Fibroblast of villous mesenchyme (primary cell): ENCODE results near the gene TEX28. TPM values are rescaled to one million over a fixed set of nuclear protein-coding genes. Genes with fewer than 3 reads are reported as not detected.

Source experiments
- DNase-seq: peaks from one replicate; pipeline ENCODE4 v3.0.0-alpha.2; 2010; ENCODE audit warnings: low read depth
- H3K4me3 ChIP-seq: 2 replicates; pipeline ENCODE4 v1.5.1; 2011; ENCODE audit warnings: low read depth, mild to moderate bottlenecking, low read length
- total RNA-seq: library from RNA; depleted of rRNA; stranded (reverse); fragments of >200 nt; gene quantifications from 2 replicates; pipeline ENCODE4 v1.2.3, GENCODE V29; 2012
- TF ChIP-seq, protein P1 (sequence below): IDR thresholded peaks from 2 replicates; pipeline ENCODE4 v1.5.1; 2012; ENCODE audit warnings: low read depth, mild to moderate bottlenecking, low read length; ENCODE audit not compliant: insufficient read depth

TEX28 gene
- total RNA-seq, 1 donor: not detected

DNA sequence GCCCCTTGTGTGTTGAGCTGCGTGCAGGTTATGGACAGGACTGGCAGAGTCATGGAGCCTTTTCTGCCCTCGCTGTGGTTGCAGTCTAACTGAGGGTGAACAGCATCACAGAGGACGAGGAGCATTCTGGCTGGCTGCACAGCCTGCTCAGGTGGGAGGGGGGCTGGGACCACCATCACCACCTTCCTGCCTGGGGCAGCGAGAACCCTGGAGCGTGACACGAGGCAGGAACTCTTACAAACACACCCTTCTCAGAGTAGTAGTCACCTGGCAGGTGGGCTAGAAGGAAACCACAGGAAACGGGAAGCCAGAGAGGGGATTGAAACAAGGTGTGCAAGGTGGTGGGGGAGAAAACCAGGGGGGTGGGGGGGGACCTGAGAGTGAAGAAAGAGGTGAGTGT, 26.2 kb upstream of the TEX28 start:
- TF ChIP-seq, protein P1, sequence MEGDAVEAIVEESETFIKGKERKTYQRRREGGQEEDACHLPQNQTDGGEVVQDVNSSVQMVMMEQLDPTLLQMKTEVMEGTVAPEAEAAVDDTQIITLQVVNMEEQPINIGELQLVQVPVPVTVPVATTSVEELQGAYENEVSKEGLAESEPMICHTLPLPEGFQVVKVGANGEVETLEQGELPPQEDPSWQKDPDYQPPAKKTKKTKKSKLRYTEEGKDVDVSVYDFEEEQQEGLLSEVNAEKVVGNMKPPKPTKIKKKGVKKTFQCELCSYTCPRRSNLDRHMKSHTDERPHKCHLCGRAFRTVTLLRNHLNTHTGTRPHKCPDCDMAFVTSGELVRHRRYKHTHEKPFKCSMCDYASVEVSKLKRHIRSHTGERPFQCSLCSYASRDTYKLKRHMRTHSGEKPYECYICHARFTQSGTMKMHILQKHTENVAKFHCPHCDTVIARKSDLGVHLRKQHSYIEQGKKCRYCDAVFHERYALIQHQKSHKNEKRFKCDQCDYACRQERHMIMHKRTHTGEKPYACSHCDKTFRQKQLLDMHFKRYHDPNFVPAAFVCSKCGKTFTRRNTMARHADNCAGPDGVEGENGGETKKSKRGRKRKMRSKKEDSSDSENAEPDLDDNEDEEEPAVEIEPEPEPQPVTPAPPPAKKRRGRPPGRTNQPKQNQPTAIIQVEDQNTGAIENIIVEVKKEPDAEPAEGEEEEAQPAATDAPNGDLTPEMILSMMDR: no peak
- no peak for DNase-seq
- no peak overlapping the region for H3K4me3 ChIP-seq

DNA sequence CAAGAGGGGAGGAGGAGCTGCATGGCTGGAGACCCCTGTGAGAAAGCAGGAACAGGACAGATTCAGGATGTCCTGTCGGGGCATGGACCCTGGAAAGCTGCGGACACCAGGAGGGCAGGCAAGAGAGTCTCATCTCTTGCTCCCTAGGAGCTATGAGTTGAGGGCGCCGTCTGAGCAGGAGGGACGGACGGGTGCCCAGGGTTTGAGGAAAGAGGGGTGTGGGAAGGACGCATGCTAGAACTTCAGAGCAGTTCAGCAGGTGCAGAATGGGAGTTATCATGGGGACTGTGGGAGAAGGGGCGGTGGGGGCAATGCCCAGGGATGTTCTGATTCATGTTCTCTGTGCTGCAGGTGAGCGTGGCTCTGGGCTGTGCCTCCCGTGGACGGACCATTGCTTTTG, 25.5 kb upstream of the TEX28 start:
- no peak overlapping the region for H3K4me3 ChIP-seq
- TF ChIP-seq, protein P1: no peak
- no peak for DNase-seq

DNA sequence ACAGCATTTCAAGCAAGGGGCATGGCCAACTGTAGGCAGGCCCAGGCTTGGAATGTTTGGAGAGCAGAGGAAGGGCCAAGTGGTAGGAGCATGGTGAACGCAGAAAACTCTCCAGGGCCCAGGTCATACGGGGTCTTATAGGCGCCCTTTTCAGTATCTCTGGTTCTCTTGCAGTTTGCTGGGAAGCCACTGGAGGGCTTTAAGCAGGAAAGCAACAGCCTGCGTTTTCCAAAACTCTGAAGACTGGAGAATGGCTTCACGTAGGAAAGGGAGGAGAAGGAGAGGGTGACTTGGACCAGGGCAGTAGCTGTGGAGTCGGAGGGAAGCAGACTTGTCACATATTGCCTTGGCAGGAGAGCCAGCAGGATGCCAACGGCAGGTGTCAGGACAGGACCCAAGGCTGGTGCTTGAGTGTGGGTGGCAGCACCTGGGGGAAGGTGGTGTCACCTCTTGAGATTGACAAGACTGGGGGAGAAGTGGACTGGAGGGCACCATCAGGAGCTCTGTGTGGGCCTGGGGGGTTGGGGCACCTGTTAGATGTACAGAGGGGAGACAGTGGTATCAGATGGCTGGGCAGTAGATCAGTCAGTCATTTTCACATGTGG, 22.6 kb upstream of the TEX28 start:
- no peak overlapping the region for H3K4me3 ChIP-seq
- peak; percentile 18 for DNase-seq
- TF ChIP-seq, protein P1: peak; percentile 55

DNA sequence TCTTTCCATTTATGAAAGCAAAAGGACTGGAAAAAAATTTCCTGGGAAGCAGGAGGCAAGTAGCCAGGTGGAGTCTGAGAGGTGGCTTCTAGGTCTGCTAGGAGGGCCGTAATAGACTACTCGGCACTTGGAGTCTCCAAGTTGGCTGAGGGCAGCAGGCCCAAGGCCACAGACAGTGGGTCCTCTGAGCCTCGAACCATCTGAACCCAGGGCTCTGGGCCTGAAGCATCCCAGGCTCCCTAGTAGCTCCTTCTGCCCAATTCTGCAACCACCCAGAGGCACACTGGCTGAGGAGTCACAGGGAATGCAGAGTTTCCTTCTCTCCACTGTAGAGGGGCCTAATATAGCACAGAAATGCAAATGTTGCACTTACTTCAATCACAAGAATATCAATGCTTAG, 20.5 kb upstream of the TEX28 start:
- TF ChIP-seq, protein P1: no peak
- no peak overlapping the region for H3K4me3 ChIP-seq
- no peak for DNase-seq

DNA sequence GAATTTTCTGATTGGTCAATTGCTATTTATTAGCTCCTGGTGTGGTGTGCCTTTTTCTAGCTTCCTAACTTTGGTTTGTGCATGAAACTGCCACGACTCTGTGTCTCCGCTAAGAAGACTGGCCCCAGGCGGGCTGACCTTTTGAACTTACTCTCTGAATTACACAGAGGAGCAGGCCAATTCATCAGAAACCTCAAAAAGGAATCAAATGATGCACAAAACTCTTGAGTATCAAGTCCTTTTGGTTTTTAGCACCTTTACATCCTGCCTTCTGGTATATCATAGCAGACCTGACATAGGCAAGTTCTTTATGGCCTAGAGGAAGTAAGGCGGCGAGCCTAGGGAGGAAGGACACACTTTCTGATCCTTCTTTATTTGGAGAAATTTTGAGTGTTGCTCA, 18.2 kb upstream of the TEX28 start:
- DNase-seq: no peak
- H3K4me3 ChIP-seq: no peak overlapping the region
- TF ChIP-seq, protein P1: no peak

DNA sequence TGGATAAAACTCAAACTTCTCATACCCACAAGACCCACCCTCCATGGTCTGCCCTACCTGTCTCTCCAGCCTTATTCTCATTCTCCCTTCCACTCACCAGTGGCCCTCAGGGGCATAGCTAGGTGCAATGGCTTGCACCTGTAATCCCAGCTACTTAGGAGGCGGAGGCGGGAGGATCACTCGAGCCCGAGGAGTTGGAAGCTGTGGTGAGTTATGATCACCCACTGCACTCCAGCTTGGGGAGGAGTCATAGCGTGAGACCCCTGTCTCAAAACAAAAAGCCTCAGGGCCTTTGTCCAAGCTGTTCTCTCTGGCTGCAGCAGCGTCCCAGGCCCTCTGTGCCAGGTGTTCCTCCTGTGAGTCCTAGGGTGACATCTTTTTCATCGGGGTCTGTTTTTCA, 17.2 kb upstream of the TEX28 start:
- no peak for DNase-seq
- TF ChIP-seq, protein P1: no peak
- H3K4me3 ChIP-seq: no peak overlapping the region
